Subcutaneous abdominal adipose tissue (tissue), 5 donors: ENCODE measurements around the gene DGKH.

Source experiments
- H3K27ac ChIP-seq: one replicate; pipeline ENCODE4 v1.7.0; 2013; ENCODE audit warnings: low read depth, mild to moderate bottlenecking, inconsistent platforms, low read length, moderate library complexity
- H3K27me3 ChIP-seq, 5 donors: one replicate each; pipeline ENCODE4 v1.7.0; 2013; ENCODE audit warnings: low read length in 5 of 5, inconsistent platforms in 1 of 5; ENCODE audit not compliant: control insufficient read depth in 5 of 5, insufficient read depth in 4 of 5
- H3K36me3 ChIP-seq, 5 donors: one replicate each; pipeline ENCODE4 v1.7.0; 2013; ENCODE audit warnings: low read length in 5 of 5; ENCODE audit not compliant: control insufficient read depth in 5 of 5, insufficient read depth in 5 of 5
- H3K4me1 ChIP-seq, 5 donors: one replicate each; pipeline ENCODE4 v1.7.0; 2013; ENCODE audit warnings: low read length in 5 of 5, mild to moderate bottlenecking in 3 of 5, moderate library complexity in 1 of 5; ENCODE audit not compliant: control insufficient read depth in 5 of 5, insufficient read depth in 5 of 5
- H3K4me3 ChIP-seq, 5 donors: one replicate each; pipeline ENCODE4 v1.7.0; 2013; ENCODE audit warnings: low read length in 5 of 5, low read depth in 1 of 5
- H3K9ac ChIP-seq, 5 donors: one replicate each; pipeline ENCODE4 v1.7.0; 2013; ENCODE audit warnings: low read length in 5 of 5, mild to moderate bottlenecking in 4 of 5, moderate library complexity in 3 of 5
- H3K9me3 ChIP-seq, 5 donors: one replicate each; pipeline ENCODE4 v1.7.0; 2013; ENCODE audit warnings: low read length in 5 of 5; ENCODE audit not compliant: control insufficient read depth in 5 of 5
- donor health status: healthy.
- donor health status: healthy.
- donor health status: healthy.
- donor health status: healthy.
- donor health status: healthy.

DGKH gene

DNA sequence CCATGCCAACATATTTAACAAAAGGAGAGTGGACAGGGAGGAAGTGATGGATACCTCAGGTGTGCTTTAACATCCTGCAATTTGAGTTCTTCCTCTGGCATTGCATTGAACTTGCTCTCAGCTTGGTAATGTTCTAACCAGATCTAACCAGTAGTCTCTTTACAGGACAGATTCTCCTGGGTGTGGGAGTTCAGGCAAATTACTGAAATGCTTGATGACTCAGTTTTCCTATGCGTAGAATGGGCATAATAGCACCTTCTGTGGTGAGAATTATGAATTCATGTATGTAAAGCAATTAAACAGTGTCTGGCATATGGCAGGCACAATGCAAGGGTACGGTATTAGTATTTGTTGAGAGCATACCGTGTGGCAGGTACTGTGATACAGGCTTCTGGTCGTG lies 227.1 kb downstream of the DGKH start:
- peaks cover 0 to 69% (median 50%) of the 10 kb centered on the region in 5 donors for H3K4me1 ChIP-seq
- H3K9ac ChIP-seq: no peak overlapping the region
- H3K27me3 ChIP-seq: no peaks in the 10 kb centered on the region
- no peaks in the 10 kb centered on the region for H3K9me3 ChIP-seq
- H3K4me3 ChIP-seq: no peak overlapping the region
- no peaks in the 10 kb centered on the region for H3K36me3 ChIP-seq
- no peak overlapping the region for H3K27ac ChIP-seq

DNA sequence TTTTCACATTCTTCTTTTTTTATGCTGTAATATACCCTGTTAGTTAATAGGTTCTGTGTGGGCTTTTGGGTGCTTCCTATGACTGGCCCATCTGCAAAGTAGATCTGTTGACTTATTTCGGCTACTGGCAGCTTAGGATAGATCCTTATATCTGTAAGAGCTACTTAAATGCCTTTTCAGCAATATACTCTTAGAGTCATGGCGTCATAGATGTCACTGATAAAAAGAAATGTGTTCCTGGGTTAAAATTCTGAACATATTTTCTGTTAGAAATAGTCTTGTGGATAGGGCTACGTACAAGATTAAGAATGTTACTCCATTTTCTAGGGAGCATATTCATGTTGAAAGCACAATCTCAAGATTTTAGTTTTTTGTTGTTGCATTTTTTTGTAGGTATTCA lies 228.2 kb downstream of the DGKH start:
- Histone ChIP-seq H3K4me3 (no peak overlapping the region), H3K36me3 (no peaks in the 10 kb centered on the region), H3K9ac (no peak overlapping the region), H3K4me1 (peaks cover 0 to 64% (median 43%) of the 10 kb centered on the region in 5 donors), H3K27ac (no peak overlapping the region), H3K9me3 (no peaks in the 10 kb centered on the region), H3K27me3 (no peaks in the 10 kb centered on the region)

GRCh38 chr13:42277618-42278276 lies 229.3 kb downstream of the DGKH start:
- H3K27ac ChIP-seq: no peak overlapping the region
- peak overlapping the region in 1 of 5 donors; percentile 32 for H3K9ac ChIP-seq
- peaks cover 0 to 60% (median 39%) of the 10 kb centered on the region in 5 donors for H3K4me1 ChIP-seq
- H3K36me3 ChIP-seq: no peaks in the 10 kb centered on the region
- H3K4me3 ChIP-seq: no peak overlapping the region
- no peaks in the 10 kb centered on the region for H3K9me3 ChIP-seq
- no peaks in the 10 kb centered on the region for H3K27me3 ChIP-seq

GRCh38 chr13:42279080-42279479 lies 230.6 kb downstream of the DGKH start:
- Histone ChIP-seq H3K9ac (no peak overlapping the region), H3K9me3 (no peaks in the 10 kb centered on the region), H3K36me3 (no peaks in the 10 kb centered on the region), H3K4me1 (peaks cover 0 to 46% (median 34%) of the 10 kb centered on the region in 5 donors), H3K27ac (peak overlapping the region; percentile 31), H3K27me3 (no peaks in the 10 kb centered on the region), H3K4me3 (no peak overlapping the region)

- Histone ChIP-seq H3K9me3 (no peaks in the 10 kb centered on the region), H3K4me3 (no peak overlapping the region), H3K27ac (peak overlapping the region; percentile 28), H3K36me3 (no peaks in the 10 kb centered on the region), H3K27me3 (no peaks in the 10 kb centered on the region), H3K4me1 (peaks cover 0 to 38% (median 26%) of the 10 kb centered on the region in 5 donors), H3K9ac (peak overlapping the region in 1 of 5 donors; percentile 7)
These were observed 231.5 kb downstream of the DGKH start for GRCh38 chr13:42279986-42280385.

DNA sequence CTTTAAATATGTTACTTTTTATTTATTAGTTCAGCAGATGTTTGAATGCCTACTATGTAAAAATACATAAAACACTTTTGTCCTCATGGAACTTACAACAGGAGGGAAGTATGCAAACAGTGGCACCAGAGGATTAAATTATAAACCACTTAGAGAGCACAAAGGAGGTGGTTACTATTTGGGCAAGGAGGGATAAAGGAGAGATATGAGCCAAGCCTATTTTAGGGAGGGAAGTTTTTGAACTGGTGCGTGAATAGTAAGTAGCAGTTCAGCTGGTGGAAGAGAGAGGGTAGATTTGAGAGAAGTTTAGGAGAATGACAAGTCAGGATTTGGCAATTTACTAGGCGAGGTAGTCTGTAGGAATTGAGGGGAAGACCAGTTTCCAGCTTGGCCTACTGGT lies 232.1 kb downstream of the DGKH start:
- Histone ChIP-seq H3K36me3 (no peaks in the 10 kb centered on the region), H3K9me3 (no peaks in the 10 kb centered on the region), H3K27me3 (no peaks in the 10 kb centered on the region), H3K4me3 (no peak overlapping the region), H3K4me1 (peaks cover 0 to 36% (median 21%) of the 10 kb centered on the region in 5 donors), H3K27ac (no peak overlapping the region), H3K9ac (no peak overlapping the region)

DNA sequence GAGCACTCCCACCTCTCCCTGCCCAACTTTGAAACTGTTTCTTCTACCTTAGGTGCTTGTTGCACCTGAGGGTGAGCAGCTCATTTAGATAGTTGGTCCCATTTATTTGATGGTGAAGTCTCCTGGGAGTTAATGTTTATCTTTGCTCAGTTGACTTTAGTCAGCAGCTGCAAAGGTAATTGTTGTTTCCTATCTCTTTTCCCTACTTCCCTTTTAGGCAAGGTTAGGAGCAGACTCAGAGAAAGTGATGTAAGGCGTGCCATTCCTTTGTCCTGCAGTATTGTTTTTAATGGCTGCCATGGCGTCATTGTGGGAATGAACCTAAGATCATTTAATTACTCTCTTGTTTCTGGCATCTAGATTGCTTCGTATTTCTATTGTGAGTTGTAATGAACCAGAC lies 235.1 kb downstream of the DGKH start:
- peaks cover 6 to 16% (median 11%) of the 10 kb centered on the region in 5 donors for H3K36me3 ChIP-seq
- peak overlapping the region; percentile 28 for H3K27ac ChIP-seq
- H3K9me3 ChIP-seq: no peaks in the 10 kb centered on the region
- H3K4me1 ChIP-seq: peaks cover 0 to 25% (median 10%) of the 10 kb centered on the region in 5 donors
- H3K9ac ChIP-seq: no peak overlapping the region
- H3K27me3 ChIP-seq: no peaks in the 10 kb centered on the region
- no peak overlapping the region for H3K4me3 ChIP-seq

- Histone ChIP-seq H3K27ac (peak overlapping the region; percentile 9), H3K4me3 (no peak overlapping the region), H3K36me3 (peaks cover 10 to 21% (median 15%) of the 10 kb centered on the region in 5 donors), H3K9me3 (no peaks in the 10 kb centered on the region), H3K27me3 (no peaks in the 10 kb centered on the region), H3K4me1 (peaks cover 0 to 25% (median 10%) of the 10 kb centered on the region in 5 donors), H3K9ac (no peak overlapping the region)
These were observed 235.6 kb downstream of the DGKH start for GRCh38 chr13:42284068-42284467.
